GM19099 (cell line): Measurements from ENCODE around the gene TMEM109.

Experiments
- POLR2A ChIP-seq: IDR thresholded peaks from 3 replicates; pipeline ENCODE4 v1.6.1; 2011; ENCODE audit warnings: low read depth; ENCODE audit not compliant: insufficient read length; ENCODE audit errors: extremely low read depth

TMEM109 gene

GRCh38 chr11:60936467-60937143 lies 22.6 kb downstream of the TMEM109 start:
- TF ChIP-seq POLR2A: no peak

GRCh38 chr11:60937144-60937527 lies 23.2 kb downstream of the TMEM109 start:
- TF ChIP-seq POLR2A: no peak

- no peak for TF ChIP-seq POLR2A
These were observed 23.9 kb downstream of the TMEM109 start for GRCh38 chr11:60937811-60938210.

GRCh38 chr11:60938500-60938899 lies 24.5 kb downstream of the TMEM109 start:
- no peak for TF ChIP-seq POLR2A

- TF ChIP-seq POLR2A: no peak
These were observed 25.3 kb downstream of the TMEM109 start for GRCh38 chr11:60939301-60939700.

- no peak for TF ChIP-seq POLR2A
These were observed 25.9 kb downstream of the TMEM109 start for GRCh38 chr11:60939855-60940254.

- TF ChIP-seq POLR2A: no peak
These were observed 27.6 kb downstream of the TMEM109 start for GRCh38 chr11:60941371-60942119.

- TF ChIP-seq POLR2A: no peak
These were observed 28.3 kb downstream of the TMEM109 start for GRCh38 chr11:60942219-60942618.

- no peak for TF ChIP-seq POLR2A
These were observed 29.1 kb downstream of the TMEM109 start for GRCh38 chr11:60942970-60943565.

GRCh38 chr11:60944490-60945294 lies 30.7 kb downstream of the TMEM109 start:
- TF ChIP-seq POLR2A: no peak

- TF ChIP-seq POLR2A: no peak
These were observed 31.3 kb downstream of the TMEM109 start for GRCh38 chr11:60945295-60945667.

GRCh38 chr11:60946601-60947264 lies 32.8 kb downstream of the TMEM109 start:
- TF ChIP-seq POLR2A: no peak

- TF ChIP-seq POLR2A: no peak
These were observed 33.7 kb downstream of the TMEM109 start for GRCh38 chr11:60947700-60948099.

- no peak for TF ChIP-seq POLR2A
These were observed 34.3 kb downstream of the TMEM109 start for GRCh38 chr11:60948250-60948649.

- no peak for TF ChIP-seq POLR2A
These were observed 36.1 kb downstream of the TMEM109 start for GRCh38 chr11:60950024-60950423.

GRCh38 chr11:60950933-60951605 lies 37.1 kb downstream of the TMEM109 start:
- peak; percentile 52 for TF ChIP-seq POLR2A
